ENCODE measurements around the gene LINC00632. TPM values are rescaled to one million over a fixed set of nuclear protein-coding genes. Genes with fewer than 3 reads are reported as not detected.
"Not testable (repeated sequence)": the region's sequence is repeated elsewhere in the genome, so short reads cannot be mapped to it uniquely, and the experiment has no call there.

LINC00632 gene
- total RNA-seq = 100 to 1,000 TPM; 742 to 829 TPM
- long read RNA-seq, donor 1, partial matches to known transcripts = 0 of 2 reads
- long read RNA-seq, donor 1, other reads (novel, unspliced or antisense) = 2 of 2 reads
- long read RNA-seq, donor 2, partial matches to known transcripts = 0 of 2 reads
- long read RNA-seq, donor 2, other reads (novel, unspliced or antisense) = 0 of 2 reads

- DNase-seq (ENCODE audit: low spot score) = no peak
- intact Hi-C loops (cut with DNase I) = no loop called here
Observed at GRCh38 chrX:140709421-140709846, at the start of gene LINC00632. Gene LINC00632, plus strand, starts transcription at chrX:140709759.

DNA sequence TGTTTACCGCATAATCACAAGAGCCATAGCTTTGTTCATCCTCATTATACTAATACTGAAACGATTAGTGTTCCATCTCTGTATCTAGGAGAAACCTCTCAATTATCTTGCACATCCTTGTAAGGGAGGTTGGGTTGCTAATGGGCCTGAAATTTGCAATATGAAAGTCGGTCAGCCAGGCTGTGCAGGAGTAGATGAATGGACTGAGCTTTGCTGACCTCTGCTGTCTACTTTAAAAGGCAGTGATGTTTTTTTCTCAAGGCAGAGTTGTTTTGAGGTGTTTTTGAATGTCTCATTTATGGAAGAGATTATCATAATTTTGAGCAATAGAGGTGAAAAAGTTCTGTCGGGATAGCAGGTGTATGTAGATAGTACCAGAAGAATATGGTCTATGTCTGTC, 47.9 kb upstream of the LINC00632 start:
- intact Hi-C loops (cut with DNase I) = no loop called here
- DNase-seq (ENCODE audit: low spot score) = no peak

- no peak for DNase-seq (ENCODE audit: low spot score)
- intact Hi-C loops (cut with DNase I) = no loop called here
Observed at GRCh38 chrX:140664939-140665338, 44.6 kb upstream of the LINC00632 start.

- intact Hi-C loops (cut with DNase I) = no loop called here
- DNase-seq (ENCODE audit: low spot score) = no peak
Observed at GRCh38 chrX:140672840-140673731, 36.5 kb upstream of the LINC00632 start.

DNA sequence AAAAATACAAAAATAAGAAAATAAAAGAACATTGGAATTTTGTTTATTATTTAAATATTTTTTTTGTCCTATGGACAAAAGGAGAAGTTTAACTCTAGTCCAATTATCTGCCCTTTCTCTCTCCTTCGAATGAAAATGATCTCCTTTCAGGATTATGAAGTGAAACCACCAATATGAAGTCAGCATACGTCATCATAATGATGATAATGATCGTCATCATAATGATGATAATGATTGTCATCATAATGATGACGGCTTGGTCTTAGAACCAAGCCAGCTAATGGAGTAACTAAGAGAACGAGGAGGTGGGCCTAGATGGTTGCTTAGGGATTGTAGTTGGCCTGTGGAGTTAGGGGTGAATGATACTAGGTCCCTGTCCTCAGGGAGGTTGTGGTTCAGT, 21.9 kb upstream of the LINC00632 start:
- intact Hi-C loops (cut with DNase I) = no loop called here
- DNase-seq (ENCODE audit: low spot score) = no peak

DNA sequence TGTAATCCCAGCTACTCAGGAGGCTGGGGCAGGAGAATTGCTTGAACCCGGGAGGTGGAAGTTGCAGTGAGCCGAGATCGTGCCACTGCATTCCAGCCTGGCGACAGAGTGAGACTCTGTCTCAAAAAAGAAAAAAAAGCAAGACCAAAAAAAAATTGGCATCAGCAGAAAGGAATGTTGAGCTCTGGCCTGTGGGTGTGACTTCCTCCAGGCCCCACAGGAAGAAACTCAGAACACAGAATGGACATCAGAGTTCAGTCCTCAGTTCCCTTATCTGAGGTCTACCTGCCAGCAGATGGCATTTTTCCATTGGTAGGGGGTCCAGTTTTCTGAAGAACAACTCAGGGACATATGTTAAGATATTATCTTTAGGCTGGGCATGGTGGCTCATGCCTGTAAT, 18.0 kb upstream of the LINC00632 start:
- intact Hi-C loops (cut with DNase I); DNase-seq (ENCODE audit: low spot score): not testable (repeated sequence)

DNA sequence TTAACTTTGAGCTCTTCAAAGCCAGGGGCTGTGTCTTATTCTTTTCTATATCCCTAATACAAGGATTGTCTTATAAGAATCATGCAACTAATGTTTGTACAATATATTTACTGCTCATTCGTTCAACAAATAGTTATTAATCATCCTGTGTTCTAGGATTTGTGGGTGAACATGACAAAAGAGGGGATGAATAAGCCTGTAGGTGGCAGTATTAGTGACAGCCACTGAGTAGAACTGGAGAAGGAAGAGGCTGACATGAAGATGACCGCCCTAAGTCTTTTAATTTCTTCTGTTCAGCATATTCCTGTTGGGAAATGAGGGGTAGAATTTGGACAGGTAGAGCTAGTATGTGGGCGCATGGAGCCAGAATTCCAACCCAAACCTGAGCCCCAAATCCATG, 11.9 kb upstream of the LINC00632 start:
- intact Hi-C loops (cut with DNase I) = no loop called here
- no peak for DNase-seq (ENCODE audit: low spot score)

GRCh38 chrX:140701480-140701879, 8.1 kb upstream of the LINC00632 start:
- no peak for DNase-seq (ENCODE audit: low spot score)
- intact Hi-C loops (cut with DNase I) = no loop called here

DNA sequence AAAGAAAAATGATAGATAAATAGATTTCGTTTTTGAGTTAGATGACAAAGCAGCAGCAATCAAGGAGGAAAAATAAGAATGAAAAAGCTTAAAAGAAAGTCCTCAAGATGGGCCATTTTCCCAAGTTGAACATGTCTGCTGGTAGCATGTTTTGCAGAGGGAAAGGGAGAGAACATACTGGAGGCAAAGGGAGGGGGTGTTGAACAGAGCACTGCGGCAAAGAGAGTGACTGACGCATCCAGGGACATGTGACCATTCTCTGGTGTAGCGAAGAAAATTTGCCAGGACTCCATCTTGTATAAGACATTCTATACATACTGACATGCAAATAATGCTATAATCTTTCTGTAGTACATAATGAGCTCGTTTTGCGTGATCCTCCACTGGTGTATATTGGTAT, 1.2 kb downstream of the LINC00632 start:
- no peak for DNase-seq (ENCODE audit: low spot score)
- intact Hi-C loops (cut with DNase I) = no loop called here

- DNase-seq (ENCODE audit: low spot score) = no peak
- intact Hi-C loops (cut with DNase I) = no loop called here
Observed at GRCh38 chrX:140711894-140712293, 2.3 kb downstream of the LINC00632 start.

DNA sequence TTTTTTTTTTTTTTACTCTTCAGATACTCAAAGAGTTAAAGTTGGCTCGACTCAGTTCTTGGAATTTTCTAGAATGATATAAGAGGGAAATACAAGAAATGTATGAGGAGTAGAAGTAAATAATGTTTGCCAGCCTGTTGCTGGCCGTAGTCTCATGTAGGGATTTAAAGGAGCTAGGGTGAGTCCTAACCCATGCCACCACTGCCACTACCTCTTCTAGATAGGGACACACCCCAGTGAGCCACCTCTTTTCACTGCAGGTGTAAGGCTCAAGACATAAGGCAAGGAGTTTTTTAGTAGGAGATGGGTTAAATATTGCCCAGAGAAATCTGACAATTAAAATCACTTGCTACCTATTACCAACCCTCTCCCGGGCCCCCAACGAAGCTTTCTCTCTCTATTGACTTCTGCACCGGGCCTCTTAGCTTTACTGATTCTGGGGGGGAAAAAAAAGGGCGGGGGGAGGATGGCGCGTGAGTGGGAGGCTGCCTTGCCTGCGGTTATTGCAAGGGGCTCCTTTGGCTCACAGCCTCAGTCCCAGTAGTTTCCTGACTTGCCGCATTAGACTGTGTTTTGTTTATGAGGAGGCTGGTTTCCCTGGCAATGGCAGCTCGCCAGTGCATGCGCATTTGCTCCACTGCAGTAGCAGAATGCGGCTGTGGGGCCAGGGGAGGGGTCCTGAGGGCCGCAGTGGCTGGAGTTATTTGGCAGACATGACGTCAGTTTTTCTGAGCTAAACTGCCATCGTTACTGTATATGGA, 3.0 kb downstream of the LINC00632 start:
- peak; percentile 85 for DNase-seq (ENCODE audit: low spot score)
- intact Hi-C loops (cut with DNase I) = no loop called here

DNA sequence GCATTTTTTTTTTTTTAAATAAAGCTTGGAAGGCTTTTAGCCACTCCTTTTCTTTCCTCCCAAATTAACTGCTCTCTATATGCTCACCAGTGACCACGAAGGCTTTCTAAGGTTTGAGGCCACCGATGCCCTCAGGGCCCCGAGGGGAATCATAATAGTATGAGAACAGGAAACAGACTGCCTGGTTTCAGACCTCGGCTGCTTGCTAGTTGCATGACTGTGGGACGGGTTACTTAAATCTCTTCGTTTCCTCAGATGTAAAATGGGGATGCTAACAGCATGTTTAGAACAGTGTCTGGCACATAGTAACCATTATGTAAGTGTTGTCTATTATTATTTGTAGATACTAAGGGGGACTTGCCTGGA, 3.6 kb downstream of the LINC00632 start:
- intact Hi-C loops (cut with DNase I) = no loop called here
- no peak for DNase-seq (ENCODE audit: low spot score)

DNA sequence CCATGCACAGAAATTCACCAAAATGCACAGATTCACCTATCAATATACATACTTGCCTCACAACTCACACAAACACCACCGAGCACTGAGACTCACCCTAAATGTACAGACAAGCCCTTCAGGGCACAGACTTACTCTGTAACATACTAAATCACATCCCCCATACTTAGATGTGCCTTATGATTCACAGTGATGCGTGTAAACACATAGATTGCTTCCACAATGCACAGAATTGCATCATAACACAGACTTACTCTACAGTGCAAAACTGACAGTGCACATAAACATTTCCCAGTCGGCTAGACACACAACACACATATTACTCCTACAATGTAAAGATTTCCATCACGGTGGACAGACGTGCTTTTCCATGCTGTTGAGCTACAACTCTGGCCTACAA, 6.2 kb downstream of the LINC00632 start:
- intact Hi-C loops (cut with DNase I) = no loop called here
- DNase-seq (ENCODE audit: low spot score) = no peak

GRCh38 chrX:140723121-140723715, 13.7 kb downstream of the LINC00632 start:
- DNase-seq (ENCODE audit: low spot score) = no peak
- intact Hi-C loops (cut with DNase I) = no loop called here

- intact Hi-C loops (cut with DNase I) = no loop called here
- no peak for DNase-seq (ENCODE audit: low spot score)
Observed at GRCh38 chrX:140724309-140724708, 14.8 kb downstream of the LINC00632 start.

GRCh38 chrX:140724736-140725135, 15.2 kb downstream of the LINC00632 start:
- DNase-seq (ENCODE audit: low spot score) = no peak
- intact Hi-C loops (cut with DNase I) = no loop called here

DNA sequence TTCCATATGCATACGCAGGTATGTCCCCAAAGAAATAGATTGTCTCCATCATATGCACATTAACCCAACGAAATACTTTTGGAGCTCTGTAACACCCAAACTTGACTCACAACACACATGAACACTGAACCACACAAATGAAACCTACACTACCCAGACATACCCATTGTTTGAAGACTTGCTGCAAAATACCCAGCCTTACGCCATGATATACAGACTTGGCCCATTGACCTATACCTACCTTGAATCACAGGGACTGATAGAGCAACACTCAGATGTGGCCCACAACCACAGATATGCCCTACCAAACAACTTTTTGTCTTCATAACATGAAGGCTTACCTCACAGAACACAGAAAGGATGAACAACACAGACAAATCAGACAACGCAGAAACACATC, 15.9 kb downstream of the LINC00632 start:
- DNase-seq (ENCODE audit: low spot score) = no peak
- intact Hi-C loops (cut with DNase I) = no loop called here

- DNase-seq (ENCODE audit: low spot score) = no peak
- intact Hi-C loops (cut with DNase I) = no loop called here
Observed at GRCh38 chrX:140733766-140734342, 24.3 kb downstream of the LINC00632 start.

DNA sequence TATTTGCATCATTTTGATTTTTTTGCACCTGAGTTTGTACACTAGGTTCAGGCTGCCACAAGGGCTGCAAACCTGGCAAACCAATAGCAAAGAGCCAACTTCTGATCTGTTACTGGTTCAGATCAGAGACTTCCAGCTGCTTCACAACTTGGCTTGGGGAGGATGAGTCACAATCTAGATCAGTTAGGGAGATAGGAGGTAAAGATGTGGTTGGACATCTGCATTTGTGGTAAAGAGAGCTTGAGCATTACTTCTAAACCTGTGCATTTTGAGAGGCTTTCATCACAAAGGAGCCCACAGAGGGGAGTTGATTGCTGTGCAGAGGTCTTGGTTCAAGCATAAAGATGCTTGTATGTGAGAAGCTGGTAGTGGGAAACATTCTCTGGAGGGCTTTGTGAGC, 34.5 kb downstream of the LINC00632 start:
- no peak for DNase-seq (ENCODE audit: low spot score)
- intact Hi-C loops (cut with DNase I) = no loop called here

- no peak for DNase-seq (ENCODE audit: low spot score)
- intact Hi-C loops (cut with DNase I) = no loop called here
Observed at GRCh38 chrX:140756941-140757340, 47.4 kb downstream of the LINC00632 start.

Measured in posterior vena cava (tissue), 2 donors.